Measurements from ENCODE around the gene OR5K3. TPM values are rescaled to one million over a fixed set of nuclear protein-coding genes. Genes with fewer than 3 reads are reported as not detected.

OR5K3 gene
- polyA plus RNA-seq, 3 donors = not detected

DNA sequence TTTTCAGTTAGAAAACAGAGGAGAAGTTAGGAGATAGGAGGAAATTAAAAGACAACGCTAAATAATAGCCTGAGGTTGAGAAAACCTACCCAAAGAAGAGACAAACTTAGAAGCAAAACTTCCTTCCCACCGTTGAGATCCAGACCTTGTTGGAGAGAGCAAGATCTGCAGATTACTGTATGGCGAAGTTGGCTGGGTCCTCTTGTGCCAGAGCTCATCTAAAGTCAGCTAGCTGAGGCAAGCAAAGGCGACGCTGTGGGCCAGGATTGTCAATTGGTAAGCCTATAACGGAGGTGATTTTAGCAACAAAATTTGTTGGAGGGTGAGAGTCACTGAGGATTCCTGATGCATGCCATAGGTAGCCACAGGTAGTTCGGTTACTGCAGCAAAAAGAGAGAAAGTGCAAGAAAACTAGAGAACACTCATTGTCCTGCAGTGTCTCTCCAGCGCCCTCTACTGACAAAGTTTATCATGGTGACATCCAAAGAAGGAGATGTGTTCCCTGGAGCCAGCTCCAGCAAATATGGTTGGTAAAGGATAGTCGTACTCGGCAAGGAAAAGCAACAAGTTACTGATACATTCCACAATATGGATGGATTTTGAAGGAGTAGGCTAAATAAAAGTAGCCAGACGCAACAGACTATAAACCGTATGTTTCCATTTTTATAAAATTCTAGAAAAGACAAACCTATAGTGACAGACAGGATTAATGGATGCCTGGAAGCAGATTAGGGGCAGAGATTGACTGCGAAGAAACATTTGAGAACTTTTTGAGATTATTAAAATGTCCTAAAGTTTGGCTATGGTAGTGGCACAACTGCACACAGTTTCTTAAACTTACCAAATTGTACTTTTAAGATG, 46.6 kb upstream of the OR5K3 start:
- Histone ChIP-seq H3K9me3 (replicated peaks in 1 of 2; ENCODE audit: control insufficient read depth in 1 of 2, insufficient read depth in 1 of 2, low read length in 2 of 2) (no peaks in the 10 kb centered on the region), H2AFZ (ENCODE audit: insufficient read depth, low read depth, low read length, poor library complexity, severe bottlenecking) (no peak overlapping the region), H4K20me1 (ENCODE audit: insufficient read depth, low read length) (no peaks in the 10 kb centered on the region), H3K36me3 (replicated peaks in 1 of 2; ENCODE audit: control insufficient read depth in 1 of 2, insufficient read depth in 2 of 2, low read length in 2 of 2) (no peaks in the 10 kb centered on the region), H3K27me3 (ENCODE audit: control insufficient read depth in 2 of 2, insufficient read depth in 2 of 2, low read length in 2 of 2) (peaks cover 0 to 3% of the 10 kb centered on the region in 2 donors), H3K4me1 (ENCODE audit: control insufficient read depth in 1 of 2, insufficient read depth in 2 of 2, low read length in 2 of 2) (no peaks in the 10 kb centered on the region), H3K9ac (ENCODE audit: insufficient read depth, low read length, poor library complexity, severe bottlenecking) (no peak overlapping the region), H3K79me2 (ENCODE audit: insufficient read depth, low read length) (no peaks in the 10 kb centered on the region), H3K4me3 (replicated peaks in 1 of 3; ENCODE audit: low read depth in 2 of 3, low read length in 3 of 3) (no peak overlapping the region), H3K27ac (ENCODE audit: low read depth in 1 of 2, low read length in 2 of 2) (no peak overlapping the region), H3K4me2 (replicated peaks; ENCODE audit: extremely low read depth, low read length, poor library complexity, severe bottlenecking) (no peak overlapping the region)
- peaks cover 3 to 7% (median 4%) of the 10 kb centered on the region in 3 donors for H3K27me3 Mint-ChIP-seq (ENCODE audit: low read depth in 3 of 3)
- no peak overlapping the region for H3K27ac Mint-ChIP-seq
- TF ChIP-seq, protein P1, sequence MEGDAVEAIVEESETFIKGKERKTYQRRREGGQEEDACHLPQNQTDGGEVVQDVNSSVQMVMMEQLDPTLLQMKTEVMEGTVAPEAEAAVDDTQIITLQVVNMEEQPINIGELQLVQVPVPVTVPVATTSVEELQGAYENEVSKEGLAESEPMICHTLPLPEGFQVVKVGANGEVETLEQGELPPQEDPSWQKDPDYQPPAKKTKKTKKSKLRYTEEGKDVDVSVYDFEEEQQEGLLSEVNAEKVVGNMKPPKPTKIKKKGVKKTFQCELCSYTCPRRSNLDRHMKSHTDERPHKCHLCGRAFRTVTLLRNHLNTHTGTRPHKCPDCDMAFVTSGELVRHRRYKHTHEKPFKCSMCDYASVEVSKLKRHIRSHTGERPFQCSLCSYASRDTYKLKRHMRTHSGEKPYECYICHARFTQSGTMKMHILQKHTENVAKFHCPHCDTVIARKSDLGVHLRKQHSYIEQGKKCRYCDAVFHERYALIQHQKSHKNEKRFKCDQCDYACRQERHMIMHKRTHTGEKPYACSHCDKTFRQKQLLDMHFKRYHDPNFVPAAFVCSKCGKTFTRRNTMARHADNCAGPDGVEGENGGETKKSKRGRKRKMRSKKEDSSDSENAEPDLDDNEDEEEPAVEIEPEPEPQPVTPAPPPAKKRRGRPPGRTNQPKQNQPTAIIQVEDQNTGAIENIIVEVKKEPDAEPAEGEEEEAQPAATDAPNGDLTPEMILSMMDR (IDR thresholded peaks at IDR 0.05) = peak; percentile 83
- peak in 2 of 3 donors; percentile 27 for DNase-seq
- H3K36me3 Mint-ChIP-seq = no peaks in the 10 kb centered on the region
- intact Hi-C loops (cut with micrococcal nuclease) = no loop called here
- H3K4me3 Mint-ChIP-seq = no peak overlapping the region
- peaks cover 7% of the 10 kb centered on the region for H3K4me1 Mint-ChIP-seq
- WGBS (ENCODE audit: insufficient coverage) = 79% methylated on average over 6 of the region's 13 CpGs
- H3K9me3 Mint-ChIP-seq = no peaks in the 10 kb centered on the region

DNA sequence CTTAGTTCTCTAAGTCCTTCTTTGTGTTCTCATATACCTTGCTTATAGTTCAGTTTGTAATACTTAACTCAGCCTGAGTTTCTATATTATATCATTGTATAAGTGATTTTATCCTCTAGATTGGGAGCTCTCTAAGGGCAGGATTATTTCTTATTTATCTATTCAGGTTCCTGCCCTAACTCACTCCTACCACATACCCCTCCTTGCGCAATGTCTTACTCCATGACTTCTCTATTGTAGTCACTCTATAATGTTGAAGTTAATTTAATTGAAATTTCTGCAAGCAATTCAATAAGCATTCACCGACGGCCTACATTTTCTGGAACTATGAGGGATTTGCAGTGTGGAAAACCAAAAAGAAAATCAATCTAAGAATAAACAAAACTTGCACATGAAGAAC, 40.4 kb upstream of the OR5K3 start:
- peaks cover 6% of the 10 kb centered on the region for H3K4me1 Mint-ChIP-seq
- Histone ChIP-seq H4K20me1 (ENCODE audit: insufficient read depth, low read length) (no peaks in the 10 kb centered on the region), H3K9ac (ENCODE audit: insufficient read depth, low read length, poor library complexity, severe bottlenecking) (no peak overlapping the region), H2AFZ (ENCODE audit: insufficient read depth, low read depth, low read length, poor library complexity, severe bottlenecking) (no peak overlapping the region), H3K9me3 (replicated peaks in 1 of 2; ENCODE audit: control insufficient read depth in 1 of 2, insufficient read depth in 1 of 2, low read length in 2 of 2) (no peaks in the 10 kb centered on the region), H3K79me2 (ENCODE audit: insufficient read depth, low read length) (no peaks in the 10 kb centered on the region), H3K4me1 (ENCODE audit: control insufficient read depth in 1 of 2, insufficient read depth in 2 of 2, low read length in 2 of 2) (no peaks in the 10 kb centered on the region), H3K4me3 (replicated peaks in 1 of 3; ENCODE audit: low read depth in 2 of 3, low read length in 3 of 3) (no peak overlapping the region), H3K4me2 (replicated peaks; ENCODE audit: extremely low read depth, low read length, poor library complexity, severe bottlenecking) (no peak overlapping the region), H3K27ac (ENCODE audit: low read depth in 1 of 2, low read length in 2 of 2) (no peak overlapping the region), H3K36me3 (replicated peaks in 1 of 2; ENCODE audit: control insufficient read depth in 1 of 2, insufficient read depth in 2 of 2, low read length in 2 of 2) (no peaks in the 10 kb centered on the region), H3K27me3 (ENCODE audit: control insufficient read depth in 2 of 2, insufficient read depth in 2 of 2, low read length in 2 of 2) (no peaks in the 10 kb centered on the region)
- H3K36me3 Mint-ChIP-seq = no peaks in the 10 kb centered on the region
- TF ChIP-seq, protein P1 (IDR thresholded peaks at IDR 0.05) = no peak
- WGBS (ENCODE audit: insufficient coverage) = no CpG with 5 or more reads among the region's 3 CpGs
- H3K4me3 Mint-ChIP-seq = no peak overlapping the region
- no peak overlapping the region for H3K27ac Mint-ChIP-seq
- H3K27me3 Mint-ChIP-seq (ENCODE audit: low read depth in 3 of 3) = peaks cover 0 to 4% (median 2%) of the 10 kb centered on the region in 3 donors
- intact Hi-C loops (cut with micrococcal nuclease) = no loop called here
- peaks cover 0 to 2% (median 0%) of the 10 kb centered on the region in 7 donors for H3K9me3 Mint-ChIP-seq
- no peak for DNase-seq
